ENCODE measurements around the gene SPTBN1.

SPTBN1 gene

DNA sequence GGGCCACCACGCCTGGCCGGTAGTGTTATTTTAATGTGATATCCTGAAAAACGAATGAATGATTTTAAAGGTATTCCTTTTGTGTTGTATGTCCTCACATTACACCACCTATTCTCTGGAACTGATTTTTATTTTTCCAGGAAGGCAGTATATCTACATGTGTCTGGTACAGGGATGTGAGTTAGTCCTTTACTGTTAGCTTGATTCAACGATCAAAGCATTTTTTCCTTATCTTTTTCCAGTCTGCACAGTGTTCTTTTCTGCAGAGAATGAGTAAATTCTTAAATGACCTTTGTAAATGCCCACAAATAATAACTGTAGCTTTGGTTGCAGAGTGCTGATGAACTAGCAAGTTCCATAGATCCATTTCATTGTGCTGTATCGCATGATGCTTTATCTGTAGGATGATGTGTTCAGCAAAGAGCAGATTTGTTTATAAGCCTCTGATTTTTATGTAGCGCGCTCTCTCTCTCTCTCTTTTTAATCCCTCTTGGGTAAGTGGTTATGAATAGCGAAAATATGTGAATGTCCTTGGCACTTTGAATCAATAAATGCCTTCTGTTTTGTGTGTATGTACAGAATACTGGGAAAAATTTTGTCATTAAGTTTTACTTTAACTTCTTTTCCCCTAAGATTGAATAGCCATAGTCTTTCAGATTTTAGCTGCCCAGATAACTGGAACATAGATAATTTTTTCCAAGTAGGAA lies 184.9 kb downstream of the SPTBN1 start:
- TF ChIP-seq, protein P1, sequence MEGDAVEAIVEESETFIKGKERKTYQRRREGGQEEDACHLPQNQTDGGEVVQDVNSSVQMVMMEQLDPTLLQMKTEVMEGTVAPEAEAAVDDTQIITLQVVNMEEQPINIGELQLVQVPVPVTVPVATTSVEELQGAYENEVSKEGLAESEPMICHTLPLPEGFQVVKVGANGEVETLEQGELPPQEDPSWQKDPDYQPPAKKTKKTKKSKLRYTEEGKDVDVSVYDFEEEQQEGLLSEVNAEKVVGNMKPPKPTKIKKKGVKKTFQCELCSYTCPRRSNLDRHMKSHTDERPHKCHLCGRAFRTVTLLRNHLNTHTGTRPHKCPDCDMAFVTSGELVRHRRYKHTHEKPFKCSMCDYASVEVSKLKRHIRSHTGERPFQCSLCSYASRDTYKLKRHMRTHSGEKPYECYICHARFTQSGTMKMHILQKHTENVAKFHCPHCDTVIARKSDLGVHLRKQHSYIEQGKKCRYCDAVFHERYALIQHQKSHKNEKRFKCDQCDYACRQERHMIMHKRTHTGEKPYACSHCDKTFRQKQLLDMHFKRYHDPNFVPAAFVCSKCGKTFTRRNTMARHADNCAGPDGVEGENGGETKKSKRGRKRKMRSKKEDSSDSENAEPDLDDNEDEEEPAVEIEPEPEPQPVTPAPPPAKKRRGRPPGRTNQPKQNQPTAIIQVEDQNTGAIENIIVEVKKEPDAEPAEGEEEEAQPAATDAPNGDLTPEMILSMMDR (IDR thresholded peaks at IDR 0.05; ENCODE audit: low read depth, low read length): no peak
- no peak for DNase-seq (ENCODE audit: low read depth, low spot score)
- no peak overlapping the region for H3K4me3 ChIP-seq (ENCODE audit: low read depth, low read length)
- in situ Hi-C loops (cut with HindIII; ENCODE audit: low sequenced_read_pairs): no loop called here

DNA sequence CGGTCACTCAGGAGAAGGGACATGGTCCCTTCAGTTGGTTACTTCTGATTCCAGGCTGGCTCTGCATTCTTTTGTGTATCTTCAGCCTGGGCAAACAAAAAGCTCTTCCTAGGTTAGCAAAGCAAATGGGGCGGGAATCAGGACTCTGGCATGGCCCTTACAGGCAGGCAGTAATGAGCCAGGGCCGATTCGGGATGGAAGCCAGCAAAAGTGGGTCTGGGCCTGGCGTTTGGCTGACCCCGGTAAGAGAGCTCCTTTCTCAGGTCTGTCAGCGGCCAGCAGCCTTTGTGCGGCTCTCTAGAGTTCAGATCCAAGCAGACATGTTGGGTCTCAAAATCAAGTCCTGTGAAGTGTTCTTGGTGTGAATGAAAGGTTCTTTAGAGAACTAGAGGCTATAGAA lies 185.9 kb downstream of the SPTBN1 start:
- H3K4me3 ChIP-seq (ENCODE audit: low read depth, low read length): no peak overlapping the region
- TF ChIP-seq, protein P1 (IDR thresholded peaks at IDR 0.05; ENCODE audit: low read depth, low read length): no peak
- in situ Hi-C loops (cut with HindIII; ENCODE audit: low sequenced_read_pairs): no loop called here
- DNase-seq (ENCODE audit: low read depth, low spot score): no peak

DNA sequence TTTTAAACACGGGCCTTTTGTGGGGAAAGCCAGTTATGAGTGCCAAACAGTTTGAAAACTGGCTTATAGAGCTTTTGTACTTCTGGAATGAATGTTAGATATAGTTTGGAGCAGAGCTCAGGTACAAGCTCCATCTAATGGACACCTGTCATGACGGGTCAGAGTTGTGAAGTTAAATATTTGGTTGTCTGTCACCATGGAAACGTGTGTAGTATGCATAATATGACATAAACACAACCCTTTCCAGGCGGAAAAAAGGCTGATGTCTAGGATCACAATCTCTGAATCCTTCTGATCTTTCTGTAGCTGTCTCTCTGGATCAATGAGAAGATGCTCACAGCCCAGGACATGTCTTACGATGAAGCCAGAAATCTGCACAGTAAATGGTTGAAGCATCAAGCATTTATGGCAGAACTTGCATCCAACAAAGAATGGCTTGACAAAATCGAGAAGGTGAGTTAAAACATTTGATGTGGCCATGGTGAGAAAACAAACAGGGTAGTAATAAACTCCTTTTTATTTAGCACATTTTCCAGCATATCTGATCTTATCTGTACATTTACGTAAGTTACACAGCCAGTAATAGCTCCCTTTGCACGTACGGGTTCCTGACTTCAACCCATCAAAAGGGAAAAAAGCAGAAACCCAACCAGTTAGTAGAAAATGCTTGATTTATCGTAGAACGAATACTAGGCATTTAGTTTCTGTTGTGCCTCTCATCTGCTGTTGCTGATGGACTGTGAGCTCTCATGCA lies 186.7 kb downstream of the SPTBN1 start:
- TF ChIP-seq, protein P1 (IDR thresholded peaks at IDR 0.05; ENCODE audit: low read depth, low read length): no peak
- DNase-seq (ENCODE audit: low read depth, low spot score): no peak
- in situ Hi-C loops (cut with HindIII; ENCODE audit: low sequenced_read_pairs): no loop called here
- no peak overlapping the region for H3K4me3 ChIP-seq (ENCODE audit: low read depth, low read length)

DNA sequence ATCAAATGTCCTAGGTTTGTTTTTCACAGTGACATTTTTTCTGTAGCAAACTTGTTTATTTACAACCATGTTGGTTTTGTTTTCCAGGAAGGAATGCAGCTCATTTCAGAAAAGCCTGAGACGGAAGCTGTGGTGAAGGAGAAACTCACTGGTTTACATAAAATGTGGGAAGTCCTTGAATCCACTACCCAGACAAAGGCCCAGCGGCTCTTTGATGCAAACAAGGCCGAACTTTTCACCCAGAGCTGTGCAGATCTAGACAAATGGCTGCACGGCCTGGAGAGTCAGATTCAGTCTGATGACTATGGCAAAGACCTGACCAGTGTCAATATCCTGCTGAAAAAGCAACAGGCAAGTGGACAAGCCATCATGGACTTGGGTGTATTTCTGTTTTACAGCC lies 188.1 kb downstream of the SPTBN1 start:
- in situ Hi-C loops (cut with HindIII; ENCODE audit: low sequenced_read_pairs): no loop called here
- DNase-seq (ENCODE audit: low read depth, low spot score): no peak
- no peak overlapping the region for H3K4me3 ChIP-seq (ENCODE audit: low read depth, low read length)
- TF ChIP-seq, protein P1 (IDR thresholded peaks at IDR 0.05; ENCODE audit: low read depth, low read length): no peak

DNA sequence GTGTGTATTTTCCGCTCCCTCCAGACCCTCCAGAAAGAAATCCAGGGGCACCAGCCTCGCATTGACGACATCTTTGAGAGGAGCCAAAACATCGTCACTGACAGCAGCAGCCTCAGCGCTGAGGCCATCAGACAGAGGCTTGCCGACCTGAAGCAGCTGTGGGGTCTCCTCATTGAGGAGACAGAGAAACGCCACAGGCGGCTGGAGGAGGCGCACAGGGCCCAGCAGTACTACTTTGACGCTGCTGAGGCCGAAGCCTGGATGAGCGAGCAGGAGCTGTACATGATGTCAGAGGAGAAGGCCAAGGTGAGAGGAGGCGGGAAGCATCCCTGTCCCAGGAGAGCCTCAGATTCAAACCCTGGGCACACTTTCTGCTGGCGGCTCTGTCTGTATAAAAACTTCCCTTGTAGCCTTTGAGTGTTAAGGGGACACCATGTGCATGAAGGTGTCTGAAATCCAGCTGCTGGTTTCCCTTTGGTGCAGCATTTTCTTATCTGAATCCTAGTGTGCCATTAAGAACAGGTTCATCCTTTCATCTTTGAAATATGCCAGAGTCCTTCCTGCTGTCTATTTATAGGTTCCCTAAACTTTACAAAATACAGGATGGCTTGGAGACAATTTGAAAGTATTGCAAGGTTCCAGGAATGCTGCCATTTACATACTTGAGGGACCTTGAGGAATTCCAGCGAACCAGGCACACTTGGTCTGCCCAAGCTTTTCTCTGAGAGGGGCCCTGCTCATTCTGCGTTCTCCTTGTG lies 190.2 kb downstream of the SPTBN1 start:
- no peak overlapping the region for H3K4me3 ChIP-seq (ENCODE audit: low read depth, low read length)
- DNase-seq (ENCODE audit: low read depth, low spot score): no peak
- in situ Hi-C loops (cut with HindIII; ENCODE audit: low sequenced_read_pairs): no loop called here
- TF ChIP-seq, protein P1 (IDR thresholded peaks at IDR 0.05; ENCODE audit: low read depth, low read length): no peak

DNA sequence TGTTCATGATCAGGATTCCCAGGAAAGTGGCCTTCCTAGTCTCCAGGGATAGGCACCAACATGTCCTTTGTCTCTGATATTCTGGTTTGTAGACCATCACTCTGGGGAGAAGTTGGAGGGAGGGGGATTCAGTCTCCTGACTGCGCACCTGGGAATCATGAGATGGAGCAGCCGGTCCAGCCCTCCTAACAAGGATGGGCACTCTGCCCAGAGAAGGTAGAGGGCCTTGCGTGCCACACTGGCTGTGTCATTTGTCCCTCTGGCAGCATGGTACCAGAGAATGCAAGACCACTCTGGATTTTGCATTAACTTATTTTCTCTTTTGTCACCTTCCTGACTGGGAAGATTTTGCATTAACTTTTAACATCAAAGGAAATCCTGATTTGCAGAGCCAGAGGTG lies 192.1 kb downstream of the SPTBN1 start:
- DNase-seq (ENCODE audit: low read depth, low spot score): no peak
- no peak overlapping the region for H3K4me3 ChIP-seq (ENCODE audit: low read depth, low read length)
- in situ Hi-C loops (cut with HindIII; ENCODE audit: low sequenced_read_pairs): no loop called here
- TF ChIP-seq, protein P1 (IDR thresholded peaks at IDR 0.05; ENCODE audit: low read depth, low read length): no peak

Measured in astrocyte of the spinal cord (primary cell).